Neural progenitor cell (in vitro differentiated cells): ENCODE results near the gene KCTD18. TPM values are rescaled to one million over a fixed set of nuclear protein-coding genes. Genes with fewer than 3 reads are reported as not detected.

ENCODE experiments used
- DNase-seq: peaks from one replicate; pipeline ENCODE4 v3.0.0-alpha.2; 2016; ENCODE audit warnings: low spot score
- H2AFZ ChIP-seq: fragments of 200-600 bp; sonication (generic); replicated peaks from 2 replicates; pipeline ENCODE4 v1.6.1; 2016; ENCODE audit warnings: antibody characterized with exemption
- H3F3A ChIP-seq: fragments of 200-600 bp; sonication (generic); 2 replicates; pipeline ENCODE4 v1.6.1; 2016; ENCODE audit warnings: antibody characterized with exemption, low read depth
- H3K27ac ChIP-seq: fragments of 200-600 bp; sonication (generic); 2 replicates; pipeline ENCODE4 v1.5.1; 2016; ENCODE audit warnings: mild to moderate bottlenecking
- H3K27me3 ChIP-seq: fragments of 200-600 bp; sonication (generic); 2 replicates; pipeline ENCODE4 v1.6.1; 2016; ENCODE audit warnings: mild to moderate bottlenecking, moderate library complexity
- H3K36me3 ChIP-seq: fragments of 200-600 bp; sonication (generic); 2 replicates; pipeline ENCODE4 v1.5.1; 2016
- H3K4me1 ChIP-seq: fragments of 200-600 bp; sonication (generic); 2 replicates; pipeline ENCODE4 v1.6.1; 2016; ENCODE audit warnings: mixed run types
- H3K4me2 ChIP-seq: fragments of 200-600 bp; sonication (generic); 2 replicates; pipeline ENCODE4 v1.6.1; 2016
- H3K4me3 ChIP-seq: fragments of 200-600 bp; sonication (generic); 2 replicates; pipeline ENCODE4 v1.5.1; 2016
- H3K79me2 ChIP-seq: fragments of 200-600 bp; sonication (generic); 2 replicates; pipeline ENCODE4 v1.6.1; 2016; ENCODE audit warnings: low read depth
- H3K9ac ChIP-seq: fragments of 200-600 bp; sonication (generic); 2 replicates; pipeline ENCODE4 v1.6.1; 2016
- H3K9me3 ChIP-seq: fragments of 200-600 bp; sonication (generic); 2 replicates; pipeline ENCODE4 v1.5.1; 2016; ENCODE audit warnings: low read depth
- H4K20me1 ChIP-seq: fragments of 200-600 bp; sonication (generic); 2 replicates; pipeline ENCODE4 v1.6.1; 2016; ENCODE audit warnings: low read depth
- H3K27ac Mint-ChIP-seq: 3 replicates; pipeline ENCODE4 v1.8.0; 2021; ENCODE audit warnings: mixed read lengths
- H3K27me3 Mint-ChIP-seq: 2 replicates; pipeline ENCODE4 v1.8.0; 2022; ENCODE audit warnings: low read depth, mild to moderate bottlenecking, inconsistent platforms, moderate library complexity, mixed read lengths; ENCODE audit not compliant: insufficient read depth
- H3K36me3 Mint-ChIP-seq: 3 replicates; pipeline ENCODE4 v1.8.0; 2021; ENCODE audit warnings: mixed read lengths
- H3K4me1 Mint-ChIP-seq: 3 replicates; pipeline ENCODE4 v1.8.0; 2021; ENCODE audit warnings: mixed read lengths
- H3K4me3 Mint-ChIP-seq: 3 replicates; pipeline ENCODE4 v1.8.0; 2021; ENCODE audit warnings: mild to moderate bottlenecking, moderate library complexity, mixed read lengths
- H3K9me3 Mint-ChIP-seq: 3 replicates; pipeline ENCODE4 v1.8.0; 2020; ENCODE audit warnings: mixed read lengths
- CTCF ChIP-seq: fragments of 200-600 bp; sonication (generic); IDR thresholded peaks from 2 replicates; pipeline ENCODE4 v1.5.1; 2017; ENCODE audit warnings: antibody characterized with exemption, mild to moderate bottlenecking
- EZH2 ChIP-seq: fragments of 200-600 bp; sonication (generic); IDR thresholded peaks from 2 replicates; pipeline ENCODE4 v1.6.1; 2017; ENCODE audit warnings: antibody characterized with exemption, mild to moderate bottlenecking, moderate library complexity
- EZH2phosphoT487 ChIP-seq: fragments of 200-600 bp; sonication (generic); IDR thresholded peaks from 2 replicates; pipeline ENCODE4 v1.6.1; 2017; ENCODE audit warnings: antibody characterized with exemption
- total RNA-seq: library from RNA; depleted of rRNA; stranded (reverse); fragments of >200 nt; gene quantifications from 2 replicates; pipeline ENCODE4 v1.2.3, GENCODE V29; 2015; ENCODE audit warnings: low replicate concordance

Gene KCTD18
- total RNA-seq, 1 donor from 2014 or later: 15.0 TPM

- H3K9me3 Mint-ChIP-seq: peaks cover 6% of the 10 kb centered on the region
- H2AFZ ChIP-seq: no peak overlapping the region
- H3K4me3 Mint-ChIP-seq: no peak overlapping the region
- no peaks in the 10 kb centered on the region for H3K9me3 ChIP-seq
- no peaks in the 10 kb centered on the region for H3K4me1 Mint-ChIP-seq
- H4K20me1 ChIP-seq: no peaks in the 10 kb centered on the region
- no peaks in the 10 kb centered on the region for H3K4me1 ChIP-seq
- H3K36me3 ChIP-seq: no peaks in the 10 kb centered on the region
- H3K4me2 ChIP-seq: no peak overlapping the region
- DNase-seq: no peak
- no peaks in the 10 kb centered on the region for H3F3A ChIP-seq
- no peaks in the 10 kb centered on the region for H3K27me3 ChIP-seq
- H3K79me2 ChIP-seq: no peaks in the 10 kb centered on the region
- no peak overlapping the region for H3K27ac Mint-ChIP-seq
- no peak overlapping the region for H3K4me3 ChIP-seq
- no peak overlapping the region for H3K27ac ChIP-seq
- no peak overlapping the region for H3K9ac ChIP-seq
- TF ChIP-seq CTCF: no peak
- no peak for TF ChIP-seq EZH2
- TF ChIP-seq EZH2phosphoT487: no peak
- no peaks in the 10 kb centered on the region for H3K27me3 Mint-ChIP-seq
- H3K36me3 Mint-ChIP-seq: peaks cover 17% of the 10 kb centered on the region
Observed at GRCh38 chr2:200498402-200499162, 11.3 kb downstream of the KCTD18 start.

- H3K27me3 Mint-ChIP-seq: no peaks in the 10 kb centered on the region
- Histone ChIP-seq H3K4me1 (no peaks in the 10 kb centered on the region), H3K36me3 (no peaks in the 10 kb centered on the region), H3K27ac (no peak overlapping the region), H3K4me2 (no peak overlapping the region), H3K27me3 (no peaks in the 10 kb centered on the region), H3K9ac (no peak overlapping the region), H2AFZ (no peak overlapping the region), H3K9me3 (no peaks in the 10 kb centered on the region), H3F3A (no peaks in the 10 kb centered on the region), H3K4me3 (no peak overlapping the region), H3K79me2 (no peaks in the 10 kb centered on the region), H4K20me1 (no peaks in the 10 kb centered on the region)
- H3K9me3 Mint-ChIP-seq: peaks cover 4% of the 10 kb centered on the region
- H3K36me3 Mint-ChIP-seq: peaks cover 19% of the 10 kb centered on the region
- H3K4me3 Mint-ChIP-seq: no peak overlapping the region
- peak overlapping the region; percentile 63 for H3K27ac Mint-ChIP-seq
- no peak for TF ChIP-seq CTCF
- TF ChIP-seq EZH2phosphoT487: no peak
- no peak for DNase-seq
- H3K4me1 Mint-ChIP-seq: no peaks in the 10 kb centered on the region
Observed at GRCh38 chr2:200496696-200497095, 13.2 kb downstream of the KCTD18 start.

GRCh38 chr2:200494048-200494447 lies 15.8 kb downstream of the KCTD18 start:
- Mint-ChIP-seq H3K9me3 (peaks cover under 1% of the 10 kb centered on the region), H3K27ac (no peak overlapping the region), H3K27me3 (no peaks in the 10 kb centered on the region), H3K4me1 (no peaks in the 10 kb centered on the region), H3K36me3 (peaks cover 34% of the 10 kb centered on the region), H3K4me3 (no peak overlapping the region)
- DNase-seq: no peak
- H3K9ac ChIP-seq: no peak overlapping the region
- no peaks in the 10 kb centered on the region for H3K79me2 ChIP-seq
- no peak overlapping the region for H3K4me2 ChIP-seq
- no peaks in the 10 kb centered on the region for H4K20me1 ChIP-seq
- no peaks in the 10 kb centered on the region for H3F3A ChIP-seq
- TF ChIP-seq EZH2 (no peak), EZH2phosphoT487 (no peak), CTCF (no peak)
- no peaks in the 10 kb centered on the region for H3K9me3 ChIP-seq
- H3K27me3 ChIP-seq: no peaks in the 10 kb centered on the region
- no peak overlapping the region for H2AFZ ChIP-seq
- H3K36me3 ChIP-seq: no peaks in the 10 kb centered on the region
- H3K27ac ChIP-seq: no peak overlapping the region
- H3K4me3 ChIP-seq: no peak overlapping the region
- no peaks in the 10 kb centered on the region for H3K4me1 ChIP-seq
